HEK293 (cell line): Measurements from ENCODE around the gene SLC16A5.
A peak's percentile ranks its signal among the peaks of the same experiment; 100 is the strongest.
"Not testable (repeated sequence)": the region's sequence is repeated elsewhere in the genome, so short reads cannot be mapped to it uniquely, and the experiment has no call there.

Experiments
- CTCF ChIA-PET: fragments of 350-600 bp; formaldehyde crosslinking; extraction: SDS; loops from one replicate; lab custom pipeline; 2021; ENCODE audit warnings: antibody characterized with exemption; lab: Yijun Ruan, JAX
- POLR2A ChIA-PET: fragments of 300-600 bp; formaldehyde crosslinking; extraction: SDS; loops from one replicate; lab custom pipeline; 2020; ENCODE audit warnings: antibody characterized with exemption, inconsistent platforms; lab: Yijun Ruan, JAX
- H3K27ac ChIP-seq: fragments of 200-500 bp; sonication (Bioruptor generic); 2 replicates; pipeline ENCODE4 v1.5.1; 2014; ENCODE audit warnings: low read depth, low read length, control low read depth, inconsistent platforms; ENCODE audit errors: extremely low read depth
- H3K36me3 ChIP-seq, 2 experiments: fragments of 200-500 bp in 1 of 2; sonication (Bioruptor generic) in 1 of 2; 1 replicate in 1 of 2; 2 replicates in 1 of 2; pipeline ENCODE4 v1.5.1; 2014 to 2017; ENCODE audit warnings: inconsistent platforms in 2 of 2, low read length in 2 of 2; ENCODE audit not compliant: control insufficient read depth in 2 of 2, insufficient read depth in 1 of 2
- H3K4me1 ChIP-seq: fragments of 200-500 bp; sonication (Bioruptor generic); 2 replicates; pipeline ENCODE4 v1.5.1; 2014; ENCODE audit warnings: mild to moderate bottlenecking, low read length, inconsistent platforms; ENCODE audit not compliant: control insufficient read depth, insufficient read depth
- H3K4me3 ChIP-seq: 2 replicates; pipeline ENCODE4 v1.5.1; 2011; ENCODE audit warnings: low read depth, mild to moderate bottlenecking, control low read depth, low read length, moderate library complexity
- H3K9me3 ChIP-seq: fragments of 200-500 bp; sonication (Bioruptor generic); 2 replicates; pipeline ENCODE4 v1.5.1; 2014; ENCODE audit warnings: low read depth, low read length, inconsistent platforms; ENCODE audit not compliant: control insufficient read depth, insufficient read depth
- HIC1 ChIP-seq: fragments of 450-650 bp; formaldehyde crosslinking; IDR thresholded peaks from 2 replicates; pipeline ENCODE4 v1.5.1; 2016; ENCODE audit warnings: missing biosample characterization, missing genetic modification characterization
- PATZ1 ChIP-seq: fragments of 450-650 bp; formaldehyde crosslinking; IDR thresholded peaks from 2 replicates; pipeline ENCODE4 v1.5.1; 2016; ENCODE audit warnings: missing biosample characterization, missing genetic modification characterization
- ZBTB10 ChIP-seq: fragments of 450-650 bp; formaldehyde crosslinking; IDR thresholded peaks from 2 replicates; pipeline ENCODE4 v1.5.1; 2016; ENCODE audit warnings: missing biosample characterization, missing genetic modification characterization
- ZBTB48 ChIP-seq: fragments of 450-650 bp; formaldehyde crosslinking; IDR thresholded peaks from 2 replicates; pipeline ENCODE4 v1.5.1; 2016; ENCODE audit warnings: missing biosample characterization, missing genetic modification characterization
- ZNF121 ChIP-seq: fragments of 450-650 bp; formaldehyde crosslinking; IDR thresholded peaks from 2 replicates; pipeline ENCODE4 v1.5.1; 2016; ENCODE audit warnings: missing biosample characterization, missing genetic modification characterization
- ZNF544 ChIP-seq: fragments of 450-650 bp; formaldehyde crosslinking; IDR thresholded peaks from 2 replicates; pipeline ENCODE4 v1.5.0; 2017; ENCODE audit warnings: missing biosample characterization, missing genetic modification characterization
- ZNF600 ChIP-seq: fragments of 450-650 bp; formaldehyde crosslinking; IDR thresholded peaks from 2 replicates; pipeline ENCODE4 v1.5.1; 2016; ENCODE audit warnings: missing biosample characterization, missing genetic modification characterization
- ZNF664 ChIP-seq: fragments of 450-650 bp; formaldehyde crosslinking; IDR thresholded peaks from 2 replicates; pipeline ENCODE4 v1.5.1; 2016; ENCODE audit warnings: missing biosample characterization, missing genetic modification characterization
- ZNF791 ChIP-seq: fragments of 450-650 bp; formaldehyde crosslinking; IDR thresholded peaks from 2 replicates; pipeline ENCODE4 v1.5.1; 2016; ENCODE audit warnings: missing biosample characterization, missing genetic modification characterization

The SLC16A5 gene

GRCh38 chr17:75126954-75127353, 39.2 kb downstream of the SLC16A5 start:
- CTCF ChIA-PET: interaction anchor here (0.6 to 6.0 kb wide), 4 partner anchors 11 to 284 kb away, joined by 3 to 77 read pairs (median 6); no protein-coding TSS in a partner anchor
- Histone ChIP-seq H3K27ac (no peak overlapping the region), H3K4me3 (no peak overlapping the region), H3K9me3 (no peaks in the 10 kb centered on the region), H3K36me3 (peaks cover 0 to 39% of the 10 kb centered on the region in 2 experiments; a peak in 2 of 3 replicates), H3K4me1 (0 out of 2 replicates have a peak, but pooled peaks cover 4% of the 10 kb centered on the region)
- POLR2A ChIA-PET: interaction anchor here (0.5 to 3.1 kb wide), 9 partner anchors 10 to 907 kb away, joined by 3 to 8 read pairs (median 4); no protein-coding TSS in a partner anchor
- peak; percentile 38; the same call in 1 of the 2 replicates for TF ChIP-seq ZNF664 (tag by site-specific recombination)
- TF ChIP-seq ZNF121: peak; percentile 74; the same call in 1 of the 2 replicates
- no peak for TF ChIP-seq ZNF544 (tag by site-specific recombination)
- TF ChIP-seq, all 188 proteins: peak for 2

- H3K4me1 ChIP-seq, H3K9me3 ChIP-seq: not testable (repeated sequence)
- peaks cover 0 to 39% of the 10 kb centered on the region in 2 experiments; a peak in 2 of 3 replicates for H3K36me3 ChIP-seq
- ChIA-PET CTCF (interaction anchor here (0.6 to 6.0 kb wide), 5 partner anchors 12 to 1586 kb away, joined by 3 to 77 read pairs (median 3); no protein-coding TSS in a partner anchor), POLR2A (interaction anchor here (0.7 kb wide), 1 partner anchor 48 kb away, joined by 3 read pairs; no protein-coding TSS in a partner anchor)
- peak; percentile 70 for TF ChIP-seq ZNF121
- TF ChIP-seq, all 188 proteins: peak for 1; not testable (repeated sequence) for 187
- not testable (repeated sequence) for H3K27ac ChIP-seq, H3K4me3 ChIP-seq
Observed at GRCh38 chr17:75127936-75128335, 40.2 kb downstream of the SLC16A5 start.

GRCh38 chr17:75128694-75129505, 41.1 kb downstream of the SLC16A5 start:
- TF ChIP-seq ZNF600: 0 out of 2 replicates have a peak, but pooled peaks have one; percentile 55
- TF ChIP-seq ZNF791: no peak
- ChIA-PET POLR2A (interaction anchor here (1.1 to 3.9 kb wide), 2 partner anchors 15 to 26 kb away, joined by 3 to 20 read pairs; partner anchors contain the start of gene JPT1), CTCF (interaction anchor here (0.5 to 6.0 kb wide), 8 partner anchors 13 to 171 kb away, joined by 3 to 86 read pairs (median 4); no protein-coding TSS in a partner anchor)
- Histone ChIP-seq H3K36me3 (peaks cover 0 to 39% of the 10 kb centered on the region in 2 experiments; a peak in 2 of 3 replicates), H3K4me3 (no peak overlapping the region), H3K4me1 (peaks cover 7% of the 10 kb centered on the region; the same call in 1 of the 2 replicates), H3K27ac (no peak overlapping the region; the same call in 1 of the 2 replicates), H3K9me3 (no peaks in the 10 kb centered on the region)

- TF ChIP-seq ZBTB48 (tag by site-specific recombination): peak; percentile 28; the same call in 1 of the 2 replicates
- 0 out of 2 replicates have a peak, but pooled peaks have one; percentile 25 for TF ChIP-seq HIC1 (tag by site-specific recombination)
- TF ChIP-seq PATZ1 (tag by site-specific recombination): no peak
- TF ChIP-seq ZBTB10 (tag by site-specific recombination): peak; percentile 49; the same call in 1 of the 2 replicates
- TF ChIP-seq, all 188 proteins: peak for 3
- ChIA-PET POLR2A (interaction anchor here (1.0 to 3.9 kb wide), 4 partner anchors 16 to 60 kb away, joined by 3 to 20 read pairs (median 8); partner anchors contain the start of genes ARMC7 and JPT1), CTCF (interaction anchor here (0.6 to 4.3 kb wide), 5 partner anchors 14 to 172 kb away, joined by 3 to 86 read pairs (median 3); no protein-coding TSS in a partner anchor)
- Histone ChIP-seq H3K4me1 (peaks cover 4% of the 10 kb centered on the region; the same call in 1 of the 2 replicates), H3K9me3 (no peaks in the 10 kb centered on the region), H3K36me3 (peaks cover 3 to 34% of the 10 kb centered on the region in 2 experiments; a peak in 2 of 3 replicates), H3K4me3 (no peak overlapping the region), H3K27ac (no peak overlapping the region)
Observed at GRCh38 chr17:75129576-75129975, 41.8 kb downstream of the SLC16A5 start.
